ENCODE data around the gene EXOSC7.

The EXOSC7 gene

GRCh38 chr3:44995142-44995770 is 19.2 kb downstream of the EXOSC7 start:
- peak; percentile 53 for DNase-seq

DNA sequence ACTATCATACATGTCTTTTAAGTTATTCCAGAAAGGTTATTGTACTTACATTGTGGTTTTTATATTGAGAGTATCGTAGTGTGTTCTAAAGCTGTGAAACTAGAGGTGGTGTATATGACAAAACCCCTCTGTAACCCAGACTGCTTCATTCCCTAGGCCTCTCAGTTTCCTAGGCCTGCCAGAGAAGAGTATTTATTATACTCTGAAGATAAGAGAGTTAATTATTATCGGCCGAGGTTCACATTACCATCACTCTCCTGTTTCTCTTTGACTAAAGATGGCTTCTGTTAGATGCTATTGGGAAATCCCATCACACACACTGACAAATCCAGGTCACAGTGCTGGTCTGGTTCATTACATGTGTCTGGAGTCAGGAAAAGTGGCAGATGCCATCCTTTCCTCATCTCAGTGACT is 20.5 kb downstream of the EXOSC7 start:
- no peak for DNase-seq

- DNase-seq, result no peak
Measured at GRCh38 chr3:44999782-45000181, 23.7 kb downstream of the EXOSC7 start.

DNA sequence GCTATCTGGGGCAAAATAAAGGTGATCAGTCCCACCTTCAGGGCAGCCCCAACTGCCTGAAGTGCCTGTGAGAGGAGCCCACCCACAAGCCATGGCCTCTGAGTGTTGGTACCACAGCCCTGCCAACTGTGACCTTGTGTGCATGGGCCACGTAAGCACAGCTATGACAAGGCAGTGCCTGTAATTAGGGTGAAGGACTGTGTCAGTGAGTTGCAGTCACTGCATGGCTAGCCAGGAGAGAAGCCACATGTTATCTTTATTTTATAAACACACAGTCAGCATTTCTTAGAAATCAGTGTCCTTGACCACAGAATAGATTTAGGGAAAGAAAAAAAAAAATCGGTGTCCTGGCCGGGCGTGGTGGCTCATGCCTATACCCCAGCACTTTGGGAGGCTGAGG is 24.8 kb downstream of the EXOSC7 start:
- DNase-seq, result no peak

GRCh38 chr3:45001738-45002137 is 25.7 kb downstream of the EXOSC7 start:
- DNase-seq, result no peak

DNA sequence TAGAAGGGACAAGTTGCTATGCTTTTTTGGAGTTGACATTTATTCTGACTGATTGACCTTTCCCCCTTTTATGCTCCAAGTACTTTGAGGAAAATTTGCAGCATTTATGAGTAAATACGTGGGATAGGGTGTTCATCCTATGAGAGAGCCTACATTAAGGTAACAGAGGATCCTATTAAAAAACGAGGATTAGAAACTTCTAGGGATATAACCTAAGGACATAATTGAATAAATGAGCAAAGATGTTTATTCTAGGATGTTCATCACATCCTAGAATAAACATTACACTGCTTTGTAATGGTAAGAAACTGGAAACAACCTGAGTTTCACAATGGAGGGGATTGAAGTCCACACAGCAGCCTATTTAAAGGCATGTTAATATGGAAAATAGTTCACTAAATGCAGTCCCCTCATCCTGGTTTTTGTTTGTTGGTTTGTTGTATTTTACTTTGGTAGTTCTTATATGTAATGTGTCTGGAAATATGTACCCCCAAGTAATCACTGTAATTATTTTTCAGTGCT is 26.2 kb downstream of the EXOSC7 start:
- DNase-seq, result no peak

DNA sequence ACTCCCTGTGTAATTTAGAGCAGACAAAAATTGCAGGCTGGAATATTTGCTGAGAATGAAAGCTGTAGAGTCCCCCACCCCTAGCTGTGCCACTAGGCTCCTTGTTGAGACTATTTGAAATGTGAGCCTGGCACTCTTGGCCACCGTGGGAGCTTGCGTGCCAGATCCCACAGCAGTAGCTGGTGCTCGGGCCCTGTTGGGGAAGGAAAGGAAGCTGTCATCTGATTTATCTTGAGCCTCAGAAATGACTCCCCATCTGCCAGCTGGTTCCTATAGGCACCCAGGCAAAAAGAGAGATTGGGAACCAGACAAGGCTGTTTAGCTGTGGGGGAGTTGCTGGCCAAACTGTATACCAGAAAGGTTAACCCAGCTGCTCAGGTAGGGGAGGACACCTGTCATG is 26.7 kb downstream of the EXOSC7 start:
- no peak for DNase-seq

DNA sequence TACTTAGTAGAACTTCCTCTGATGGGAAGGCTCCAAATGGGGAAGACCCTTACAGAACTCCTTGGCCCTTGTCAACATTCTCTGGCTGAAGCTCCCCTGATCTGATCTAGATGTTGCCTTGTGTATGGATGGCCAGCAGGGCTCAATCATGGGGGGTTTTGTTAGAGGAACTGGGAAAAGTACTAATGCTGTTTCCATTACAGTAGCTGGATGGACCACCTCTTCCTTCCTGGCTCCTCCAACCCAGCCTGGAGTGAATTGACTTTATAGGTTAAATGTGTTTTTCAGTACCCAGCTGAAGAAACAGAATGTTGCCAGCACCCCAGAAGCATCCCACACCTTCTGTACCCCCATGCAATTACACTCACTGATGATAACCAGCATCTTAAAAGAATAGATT is 27.4 kb downstream of the EXOSC7 start:
- no peak for DNase-seq

DNA sequence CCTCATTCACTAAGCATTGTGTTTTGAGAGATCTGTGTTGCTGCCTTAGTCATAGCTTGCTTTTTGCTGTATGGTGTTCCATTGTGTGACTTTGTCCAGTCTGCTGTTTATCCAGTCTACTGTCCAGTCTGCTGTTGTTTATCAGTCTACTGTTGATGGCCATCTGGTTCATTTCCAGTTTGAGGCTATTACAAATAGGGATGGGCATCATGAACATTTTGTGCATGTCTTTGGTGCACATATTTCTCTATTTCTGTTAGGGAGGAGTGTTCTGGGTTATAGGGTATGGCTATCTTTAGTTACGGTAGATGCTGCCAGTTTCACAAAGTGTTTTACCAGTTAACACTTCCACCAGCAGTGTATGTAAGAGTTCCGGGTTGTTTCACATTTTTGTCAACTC is 27.8 kb downstream of the EXOSC7 start:
- no peak for DNase-seq

GRCh38 chr3:45007091-45007490 is 31.0 kb downstream of the EXOSC7 start:
- DNase-seq, result no peak

DNA sequence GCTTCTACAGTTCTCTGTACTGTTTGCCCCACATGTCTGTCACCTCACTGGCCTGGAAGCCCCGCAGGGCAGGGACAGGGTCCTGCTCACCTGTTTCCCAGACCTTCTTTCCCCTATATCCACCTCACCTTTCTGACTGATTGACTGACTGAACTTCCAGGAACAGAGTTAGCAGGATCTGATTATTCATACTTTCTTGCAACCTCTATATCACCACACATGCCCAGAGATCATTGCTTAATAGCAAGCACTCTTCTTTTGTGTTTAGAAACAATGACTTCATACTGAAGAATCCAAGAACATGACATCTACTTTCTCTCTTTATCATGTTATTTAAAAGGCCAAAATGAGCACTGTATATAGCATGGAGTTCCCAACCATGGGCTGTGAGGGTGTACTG is 32.1 kb downstream of the EXOSC7 start:
- DNase-seq, result peak; percentile 65

- DNase-seq, result no peak
Measured at GRCh38 chr3:45009868-45010267, 33.8 kb downstream of the EXOSC7 start.

DNA sequence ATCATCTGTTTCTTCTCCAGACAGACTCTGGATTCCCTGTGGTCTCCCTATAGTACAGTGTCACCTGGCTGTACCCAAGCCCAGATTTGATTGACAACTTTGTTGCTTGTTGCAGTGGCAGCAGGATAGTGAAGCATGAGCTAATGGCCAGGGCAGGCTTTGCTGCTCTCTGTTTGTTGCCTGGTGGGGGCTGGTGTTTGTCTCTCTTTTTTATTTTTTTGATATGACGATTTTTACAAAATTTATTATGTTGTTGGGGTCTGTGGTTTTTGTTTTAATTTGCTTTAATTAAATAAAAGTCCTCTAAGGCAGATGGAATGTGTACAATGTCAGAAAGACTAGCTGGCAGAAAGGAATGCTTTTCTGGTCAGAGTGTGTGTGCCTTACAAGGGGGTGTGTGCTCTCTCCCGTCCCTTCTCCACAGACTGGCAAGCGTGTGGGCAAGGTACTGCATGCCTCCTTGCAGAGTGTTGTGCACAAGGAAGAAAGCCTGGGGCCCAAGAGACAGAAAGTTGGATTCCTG is 34.8 kb downstream of the EXOSC7 start:
- peak; percentile 98 for DNase-seq

DNA sequence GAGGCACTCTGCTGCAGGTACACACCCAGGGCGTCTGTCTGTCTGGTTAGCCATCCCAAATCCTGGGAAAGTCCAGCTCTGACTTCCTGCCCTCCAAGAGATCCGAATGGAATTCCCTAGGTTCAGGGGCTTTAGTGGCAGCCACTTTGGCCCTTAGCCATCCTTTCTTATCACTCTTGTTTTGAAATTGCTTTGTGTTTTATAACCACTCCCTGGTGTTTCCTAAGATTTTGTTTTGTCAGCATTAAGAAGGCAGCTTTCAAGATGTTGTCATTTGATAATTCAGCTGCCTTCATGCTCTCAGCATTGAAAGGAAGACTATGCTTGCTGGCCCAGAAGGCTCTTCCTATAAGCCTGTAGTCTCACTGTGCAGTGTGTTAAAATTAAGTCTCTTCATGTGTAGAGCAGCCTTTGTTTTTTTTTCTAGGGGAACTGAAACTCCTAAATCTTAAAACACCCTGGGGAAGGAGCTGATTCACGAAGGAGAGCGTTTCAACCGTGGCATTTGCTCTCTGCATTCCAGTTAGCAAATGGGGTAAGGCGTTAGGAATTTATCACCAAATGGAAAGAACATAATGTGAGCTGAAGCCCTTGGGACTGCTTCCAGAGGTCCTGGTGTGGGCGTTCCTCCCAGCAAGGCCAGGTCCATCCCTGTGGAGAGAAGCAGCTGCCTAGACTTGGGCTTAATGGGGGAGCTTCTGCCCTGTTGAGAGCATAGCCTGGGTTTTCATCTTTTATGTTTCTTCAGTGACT is 35.9 kb downstream of the EXOSC7 start:
- peak; percentile 98 for DNase-seq

DNA sequence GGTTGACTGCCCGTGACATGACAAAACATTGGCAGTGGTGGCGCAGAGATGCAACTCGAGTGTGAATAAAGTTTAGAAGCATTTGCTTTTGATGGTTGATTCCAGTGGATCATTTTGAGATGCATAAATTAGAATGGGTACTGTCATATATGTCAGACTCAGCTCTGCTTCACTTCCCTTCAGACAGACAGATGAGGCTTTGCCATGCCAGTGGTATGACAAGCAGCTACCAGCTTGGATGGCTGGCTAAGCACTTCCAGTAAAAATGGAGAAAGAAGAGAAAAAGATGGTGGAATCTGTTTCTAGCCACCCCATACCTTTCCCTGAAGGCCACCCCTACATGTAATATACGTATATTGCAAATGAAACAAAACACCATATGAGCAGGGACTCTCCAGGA is 36.5 kb downstream of the EXOSC7 start:
- DNase-seq, result no peak

GRCh38 chr3:45016916-45017315 is 40.9 kb downstream of the EXOSC7 start:
- peak; percentile 42 for DNase-seq

GRCh38 chr3:45017821-45018220 is 41.8 kb downstream of the EXOSC7 start:
- no peak for DNase-seq

DNA sequence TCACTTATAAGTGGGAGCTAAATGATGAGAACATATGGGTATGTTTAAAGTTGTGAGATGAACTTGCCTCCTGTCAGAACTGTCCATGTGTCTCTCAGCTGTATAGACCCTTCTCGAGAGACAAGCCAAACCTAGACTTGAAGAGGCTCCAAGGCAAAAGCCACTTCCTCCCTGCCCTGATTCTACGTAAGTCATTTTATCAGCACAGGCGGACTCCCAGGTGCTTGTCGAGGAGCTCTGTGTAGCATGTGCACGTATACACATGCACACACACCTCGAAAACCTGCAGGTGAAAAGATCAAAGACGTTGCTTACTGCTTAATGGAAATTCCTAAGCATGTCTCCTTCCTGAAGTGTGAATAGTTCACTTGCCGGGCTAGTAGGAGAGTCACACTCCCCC is 44.5 kb downstream of the EXOSC7 start:
- DNase-seq, result no peak

DNA sequence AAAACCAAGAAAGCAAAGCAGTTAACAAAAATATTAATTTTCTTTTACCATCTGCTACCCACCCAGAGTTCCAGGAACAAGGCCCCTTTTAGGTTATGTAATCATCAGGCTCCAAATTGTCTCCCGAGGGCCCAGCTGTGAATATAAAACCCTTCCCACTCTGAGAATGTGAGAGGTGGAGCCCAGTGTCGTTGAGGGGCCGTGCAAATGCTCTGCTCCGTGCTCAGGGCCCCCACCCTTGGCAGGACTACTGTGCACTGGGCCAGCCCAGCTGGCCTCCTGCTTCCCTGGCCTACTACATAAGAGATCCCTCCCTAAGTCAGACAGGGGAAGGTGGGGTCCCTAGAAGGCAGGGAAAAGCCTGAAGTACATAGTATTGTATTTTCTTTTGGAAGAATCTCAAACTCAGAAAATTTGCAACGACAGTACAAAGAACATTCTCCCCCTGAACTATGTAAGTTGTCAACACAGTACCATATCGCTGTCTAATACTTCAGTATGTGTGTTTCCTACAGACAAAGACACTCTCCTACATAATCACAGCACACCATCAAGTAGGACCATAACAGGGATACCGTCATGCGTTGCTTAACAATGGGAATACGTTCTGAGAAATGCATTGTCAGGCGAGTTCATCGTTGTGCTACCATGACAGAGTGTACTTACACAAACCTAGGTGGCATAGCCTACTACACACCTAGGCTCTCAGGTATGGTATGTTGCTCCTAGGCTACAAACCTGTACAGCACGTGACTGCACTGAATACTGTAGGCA is 45.7 kb downstream of the EXOSC7 start:
- DNase-seq, result no peak

DNA sequence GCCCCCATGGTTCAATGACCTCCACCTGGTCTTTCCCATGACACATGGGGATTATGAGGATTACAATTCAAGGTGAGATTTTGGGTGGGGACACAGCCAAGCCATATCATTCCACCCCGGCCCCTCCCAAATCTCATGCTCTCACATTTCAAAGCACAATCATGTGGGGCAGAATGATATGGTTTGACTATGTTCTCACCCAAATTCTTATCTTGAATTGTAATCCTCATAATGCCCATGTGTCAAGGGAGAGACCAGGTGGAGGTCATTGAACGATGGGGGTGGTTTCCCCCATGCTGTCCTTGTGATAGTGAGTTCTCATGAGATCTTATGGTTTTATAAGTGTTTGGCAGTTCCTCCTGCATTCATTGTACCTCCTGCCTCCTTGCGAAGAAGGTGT is 47.6 kb downstream of the EXOSC7 start:
- no peak for DNase-seq

- no peak for DNase-seq
Measured at GRCh38 chr3:45024542-45025255, 48.7 kb downstream of the EXOSC7 start.

- DNase-seq, result peak; percentile 87
Measured at GRCh38 chr3:45026038-45026437, 50.0 kb downstream of the EXOSC7 start, which contains the start of gene CLEC3B. Gene CLEC3B (plus strand): TSS chr3:45026303. CDS start chr3:45026363, 60 bp downstream.

GRCh38 chr3:45026957-45027356 is 50.9 kb downstream of the EXOSC7 start:
- DNase-seq, result peak; percentile 81
